K562 (cell line): ENCODE measurements around the gene HEATR3.

Source experiments
- ATF3 ChIP-seq, 2 experiments: fragments of 450-650 bp in 1 of 2; sonication (generic) in 1 of 2; formaldehyde crosslinking in 1 of 2; IDR thresholded peaks in 1 of 2; conservative IDR thresholded peaks in 1 of 2; 2 replicates each; pipeline versions ENCODE4 v1.6.1 to v1.8.1; 2016 to 2023; ENCODE audit warnings: mild to moderate bottlenecking in 2 of 2, moderate library complexity in 2 of 2, inconsistent platforms in 1 of 2, missing genetic modification reagents in 1 of 2
- E2F6 ChIP-seq, 2 experiments: IDR thresholded peaks; 2 replicates each; pipeline ENCODE4 v1.6.1; 2011; ENCODE audit warnings: borderline replicate concordance in 1 of 2, control low read depth in 1 of 2, low read depth in 1 of 2, low read length in 1 of 2, mild to moderate bottlenecking in 1 of 2, mixed read lengths in 1 of 2, moderate library complexity in 1 of 2; ENCODE audit not compliant: insufficient read depth in 1 of 2, insufficient read length in 1 of 2, poor library complexity in 1 of 2, severe bottlenecking in 1 of 2; ENCODE audit errors: extremely low read depth in 1 of 2
- FOS ChIP-seq: IDR thresholded peaks from 3 replicates; pipeline ENCODE4 v1.6.1; 2011; ENCODE audit not compliant: insufficient read length; ENCODE audit errors: extremely low read depth
- HDAC8 ChIP-seq: fragments of 450-650 bp; IDR thresholded peaks from 2 replicates; pipeline ENCODE4 v1.6.1; 2016; ENCODE audit warnings: mild to moderate bottlenecking, missing genetic modification characterization, moderate library complexity, missing compliant biosample characterization
- ILF3 ChIP-seq: fragments of 450-650 bp; IDR thresholded peaks from 2 replicates; pipeline ENCODE4 v1.6.1; 2018; ENCODE audit warnings: antibody characterized with exemption, mild to moderate bottlenecking, moderate library complexity, borderline replicate concordance
- JUN ChIP-seq, 2 experiments: sonication (generic) in 1 of 2; formaldehyde crosslinking in 1 of 2; IDR thresholded peaks; 2 replicates each; pipeline versions ENCODE4 v1.6.1 to v1.8.0; 2012 to 2022; ENCODE audit warnings: borderline replicate concordance in 2 of 2, mild to moderate bottlenecking in 2 of 2, improper control_type of control experiment in 1 of 2, low read depth in 1 of 2, low read length in 1 of 2, missing genetic modification reagents in 1 of 2
- LARP7 ChIP-seq: fragments of 450-650 bp; IDR thresholded peaks from 2 replicates; pipeline ENCODE4 v1.6.1; 2016
- POLR2A ChIP-seq: fragments of 450-650 bp; conservative IDR thresholded peaks from 2 replicates; pipeline ENCODE4 v1.6.1; 2016
- SIN3B ChIP-seq: fragments of 450-650 bp; IDR thresholded peaks from 2 replicates; pipeline ENCODE4 v1.6.1; 2017; ENCODE audit warnings: low read depth, mild to moderate bottlenecking, moderate library complexity
- ZNF449 ChIP-seq: fragments of 250-450 bp; sonication (Bioruptor Pico); IDR thresholded peaks from 2 replicates; pipeline ENCODE4 v1.8.0; 2022; ENCODE audit warnings: moderate library complexity, mild to moderate bottlenecking, inconsistent platforms

- TF ChIP-seq E2F6 (IDR thresholded peaks at IDR 0.05; ENCODE audit: borderline replicate concordance in 1 of 2, extremely low read depth in 1 of 2, insufficient read depth in 1 of 2, insufficient read length in 1 of 2, low read depth in 1 of 2, low read length in 1 of 2, poor library complexity in 1 of 2, severe bottlenecking in 1 of 2) (no peak), FOS (no peak), POLR2A (no peak), LARP7 (no peak), ZNF449 (CRISPR knock-in tag) (no peak), JUN (IDR thresholded peaks at IDR 0.05; ENCODE audit: borderline replicate concordance, low read depth, low read length) (no peak), JUN (CRISPR knock-in tag; IDR thresholded peaks at IDR 0.05; ENCODE audit: borderline replicate concordance) (no peak), SIN3B (no peak), ILF3 (no peak), HDAC8 (no peak), ATF3 (IDR thresholded peaks at IDR 0.05) (no peak), ATF3 (CRISPR knock-in tag; conservative IDR thresholded peaks at IDR 0.05) (no peak)
Observed at GRCh38 chr16:50061326-50061725, 4.4 kb upstream of the HEATR3 start.
